Endothelial cell of umbilical vein (primary cell): ENCODE measurements around the gene TARP.

Experiments used
- BruUV-seq: library from RNA; stranded (reverse); fragments of 400-500 nt; replicated peaks from 2 replicates; lab custom pipeline; 2021; lab: Mats Ljungman, UMichigan
- CTCF ChIA-PET: fragments of 300-600, 350-600 bp; sonication (Branson Sonifier 250); formaldehyde crosslinking; loops from one replicate; lab custom pipeline; 2021; ENCODE audit warnings: antibody characterized with exemption, inconsistent platforms; lab: Charles Lee
- POLR2A ChIA-PET: fragments of 300-600, 350-600 bp; sonication (Branson Sonifier 250); formaldehyde crosslinking; loops from one replicate; lab custom pipeline; 2021; ENCODE audit warnings: antibody characterized with exemption, inconsistent platforms; lab: Charles Lee
- DNase-seq: peaks from one replicate; pipeline ENCODE4 v3.0.0-alpha.2; 2011; ENCODE audit warnings: low read depth, low spot score
- FAIRE-seq: peaks from 2 replicates; lab custom pipeline; 2011; peaks lifted over from hg19 to GRCh38; lab: Jason Lieb, UNC
- H2AFZ ChIP-seq: 2 replicates; pipeline ENCODE4 v1.6.0; 2012; ENCODE audit warnings: low read depth, low read length, control low read depth, inconsistent platforms
- H3K27ac ChIP-seq: 2 replicates; pipeline ENCODE4 v1.5.1; 2011; ENCODE audit warnings: low read depth, mild to moderate bottlenecking, control low read depth, low read length, moderate library complexity; ENCODE audit not compliant: insufficient read depth
- H3K27me3 ChIP-seq, 2 experiments: 2 replicates each; pipeline versions ENCODE4 v1.6.0 to v1.6.1; 2011; ENCODE audit warnings: low read length in 2 of 2, mixed read lengths in 1 of 2; ENCODE audit not compliant: control insufficient read depth in 2 of 2, insufficient read depth in 2 of 2
- H3K36me3 ChIP-seq, 2 experiments: 2 replicates in 1 of 2; 3 replicates in 1 of 2; pipeline ENCODE4 v1.5.1; 2011; ENCODE audit warnings: low read length in 2 of 2, mild to moderate bottlenecking in 1 of 2, moderate library complexity in 1 of 2; ENCODE audit not compliant: control insufficient read depth in 2 of 2, insufficient read depth in 2 of 2; ENCODE audit errors: extremely low read depth in 1 of 2
- H3K4me1 ChIP-seq: 3 replicates; pipeline ENCODE4 v1.5.1; 2011; ENCODE audit warnings: mild to moderate bottlenecking, low read length; ENCODE audit not compliant: control insufficient read depth, insufficient read depth; ENCODE audit errors: extremely low read depth
- H3K4me2 ChIP-seq: 2 replicates; pipeline ENCODE4 v1.6.1; 2011; ENCODE audit warnings: low read length, control low read depth, mixed read lengths; ENCODE audit not compliant: insufficient read depth
- H3K4me3 ChIP-seq, 3 experiments: fragments of 200-600 bp in 1 of 3; sonication (generic), shearing (Covaris generic) in 1 of 3; replicated peaks in 1 of 3; 2 replicates each; pipeline ENCODE4 v1.5.1; 2011 to 2016; ENCODE audit warnings: control low read depth in 3 of 3, low read length in 3 of 3, mild to moderate bottlenecking in 2 of 3, inconsistent platforms in 1 of 3, low read depth in 1 of 3, moderate library complexity in 1 of 3; ENCODE audit not compliant: insufficient read depth in 1 of 3
- H3K79me2 ChIP-seq: 2 replicates; pipeline ENCODE4 v1.6.0; 2012; ENCODE audit warnings: low read length, inconsistent platforms; ENCODE audit not compliant: control insufficient read depth, insufficient read depth
- H3K9ac ChIP-seq: replicated peaks from 2 replicates; pipeline ENCODE3; 2011; ENCODE audit warnings: low read length, control low read depth; ENCODE audit not compliant: insufficient read depth; ENCODE audit errors: extremely low read depth
- H3K9me1 ChIP-seq: replicated peaks from 3 replicates; pipeline ENCODE4 v1.6.0; 2011; ENCODE audit warnings: mild to moderate bottlenecking, low read length; ENCODE audit not compliant: control insufficient read depth, insufficient read depth; ENCODE audit errors: extremely low read depth
- H3K9me3 ChIP-seq: replicated peaks from 2 replicates; pipeline ENCODE4 v1.5.1; 2012; ENCODE audit warnings: low read length, inconsistent platforms; ENCODE audit not compliant: control insufficient read depth, insufficient read depth
- H4K20me1 ChIP-seq: replicated peaks from 2 replicates; pipeline ENCODE3; 2011; ENCODE audit warnings: mild to moderate bottlenecking, low read length; ENCODE audit not compliant: control insufficient read depth, insufficient read depth; ENCODE audit errors: extremely low read depth
- CTCF ChIP-seq, 2 donors: IDR thresholded peaks; 1 replicate in 1 of 2; 2 replicates in 1 of 2; pipeline ENCODE4 v1.5.1; 2011; ENCODE audit warnings: low read length in 2 of 2, mild to moderate bottlenecking in 2 of 2, moderate library complexity in 2 of 2, control low read depth in 1 of 2, inconsistent platforms in 1 of 2, low read depth in 1 of 2; ENCODE audit not compliant: insufficient read depth in 1 of 2; ENCODE audit errors: extremely low read depth in 1 of 2
- EZH2 ChIP-seq: IDR thresholded peaks from 2 replicates; pipeline ENCODE4 v1.6.1; 2012; ENCODE audit warnings: borderline replicate concordance, low read depth, mild to moderate bottlenecking, moderate library complexity, low read length, inconsistent platforms; ENCODE audit not compliant: severe bottlenecking
- FOS ChIP-seq: IDR thresholded peaks from 2 replicates; pipeline ENCODE4 v1.6.1; 2011; ENCODE audit warnings: mild to moderate bottlenecking, low read length, moderate library complexity, borderline replicate concordance; ENCODE audit not compliant: insufficient read depth
- GATA2 ChIP-seq: IDR thresholded peaks from 2 replicates; pipeline ENCODE4 v1.7.0; 2011; ENCODE audit warnings: low read depth, mild to moderate bottlenecking, moderate library complexity, mixed read lengths, low read length; ENCODE audit not compliant: insufficient read length, insufficient read depth
- JUN ChIP-seq: IDR thresholded peaks from 2 replicates; pipeline ENCODE4 v1.6.1; 2011; ENCODE audit warnings: borderline replicate concordance, low read depth; ENCODE audit not compliant: insufficient read length, insufficient read depth
- MAX ChIP-seq: IDR thresholded peaks from 2 replicates; pipeline ENCODE4 v1.6.1; 2011; ENCODE audit not compliant: insufficient read depth, insufficient read length
- MYC ChIP-seq: IDR thresholded peaks from one replicate; pipeline ENCODE4 v1.6.1; 2011; ENCODE audit warnings: mild to moderate bottlenecking, low read depth, low read length
- POLR2A ChIP-seq: IDR thresholded peaks from 2 replicates; pipeline ENCODE4 v1.6.1; 2012; ENCODE audit warnings: low read depth, mild to moderate bottlenecking, control low read depth, low read length
- POLR2AphosphoS5 ChIP-seq: IDR thresholded peaks from 2 replicates; pipeline ENCODE4 v1.6.1; 2012; ENCODE audit warnings: low read depth, mild to moderate bottlenecking, control low read depth, low read length, moderate library complexity; ENCODE audit not compliant: insufficient read depth
- dilution Hi-C: fragments of 300-500 bp; cut with MboI; formaldehyde crosslinking; loops from one replicate; pipeline ENCODE4 v1.15.0; 2019; ENCODE audit warnings: low sequenced_read_pairs; ENCODE audit not compliant: extremely low pct_ligation_motif_present
- intact Hi-C: fragments of 100-400 bp; cut with micrococcal nuclease; formaldehyde crosslinking; loops from one replicate; pipeline ENCODE4 v1.10.0; 2022

The TARP gene

DNA sequence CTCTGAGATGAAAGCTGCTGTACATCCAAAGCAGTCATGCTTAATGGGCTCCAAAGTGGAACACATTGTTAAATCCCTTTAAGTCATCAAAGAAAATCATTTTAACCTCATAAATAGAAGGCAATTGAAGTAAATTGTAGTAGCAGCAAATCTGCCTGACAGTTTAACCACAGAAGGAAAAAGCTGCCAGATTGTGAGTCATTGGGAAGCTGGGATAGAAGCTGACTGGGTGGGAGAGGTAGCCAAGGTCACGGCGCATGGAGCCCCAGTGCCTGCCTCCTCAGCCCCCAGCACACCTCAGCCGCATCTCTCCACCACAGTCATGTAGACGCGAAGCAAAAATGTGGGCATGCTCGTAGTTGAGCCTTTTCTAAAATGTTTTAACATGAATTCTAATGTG lies 44.0 kb downstream of the TARP start:
- H3K4me1 ChIP-seq, result no peaks in the 10 kb centered on the region
- no peaks in the 10 kb centered on the region for H3K79me2 ChIP-seq
- H3K4me3 ChIP-seq, result no peak overlapping the region
- DNase-seq, result no peak
- no peaks in the 10 kb centered on the region for H3K9me1 ChIP-seq
- FAIRE-seq, result no peak
- H3K9ac ChIP-seq, result no peak overlapping the region
- ChIA-PET POLR2A (no interaction called here), CTCF (interaction anchor here (1.5 to 2.1 kb wide), 2 partner anchors 13 to 89 kb away, joined by 8 to 9 read pairs; no protein-coding TSS in a partner anchor)
- TF ChIP-seq FOS (no peak), MAX (no peak), EZH2 (no peak), POLR2AphosphoS5 (no peak), JUN (no peak), GATA2 (no peak), POLR2A (no peak), CTCF (IDR thresholded peaks at IDR 0.05; ENCODE audit: extremely low read depth in 1 of 2, insufficient read depth in 1 of 2, low read depth in 1 of 2, low read length in 2 of 2) (no peak), MYC (no peak)
- H2AFZ ChIP-seq, result no peak overlapping the region
- no peak overlapping the region for H3K4me2 ChIP-seq
- BruUV-seq, result no TSS peak
- H3K36me3 ChIP-seq, result peaks cover 18 to 22% of the 10 kb centered on the region in 2 experiments
- no peaks in the 10 kb centered on the region for H3K27me3 ChIP-seq
- no peaks in the 10 kb centered on the region for H3K9me3 ChIP-seq
- H3K27ac ChIP-seq, result no peak overlapping the region
- dilution Hi-C loops (no loop called here), intact Hi-C loops (no loop called here)
- H4K20me1 ChIP-seq, result no peaks in the 10 kb centered on the region
